ENCODE results near the gene SEMA3E. TPM values are rescaled to one million over a fixed set of nuclear protein-coding genes. Genes with fewer than 3 reads are reported as not detected.
"Not testable (repeated sequence)": the region's sequence is repeated elsewhere in the genome, so short reads cannot be mapped to it uniquely, and the experiment has no call there.

Gene SEMA3E
- total RNA-seq (2014; rRNA removed; shearing (Covaris generic); ENCODE audit: low replicate concordance), result 1.5 TPM in 1 of 2 replicates, not detected in the other

DNA sequence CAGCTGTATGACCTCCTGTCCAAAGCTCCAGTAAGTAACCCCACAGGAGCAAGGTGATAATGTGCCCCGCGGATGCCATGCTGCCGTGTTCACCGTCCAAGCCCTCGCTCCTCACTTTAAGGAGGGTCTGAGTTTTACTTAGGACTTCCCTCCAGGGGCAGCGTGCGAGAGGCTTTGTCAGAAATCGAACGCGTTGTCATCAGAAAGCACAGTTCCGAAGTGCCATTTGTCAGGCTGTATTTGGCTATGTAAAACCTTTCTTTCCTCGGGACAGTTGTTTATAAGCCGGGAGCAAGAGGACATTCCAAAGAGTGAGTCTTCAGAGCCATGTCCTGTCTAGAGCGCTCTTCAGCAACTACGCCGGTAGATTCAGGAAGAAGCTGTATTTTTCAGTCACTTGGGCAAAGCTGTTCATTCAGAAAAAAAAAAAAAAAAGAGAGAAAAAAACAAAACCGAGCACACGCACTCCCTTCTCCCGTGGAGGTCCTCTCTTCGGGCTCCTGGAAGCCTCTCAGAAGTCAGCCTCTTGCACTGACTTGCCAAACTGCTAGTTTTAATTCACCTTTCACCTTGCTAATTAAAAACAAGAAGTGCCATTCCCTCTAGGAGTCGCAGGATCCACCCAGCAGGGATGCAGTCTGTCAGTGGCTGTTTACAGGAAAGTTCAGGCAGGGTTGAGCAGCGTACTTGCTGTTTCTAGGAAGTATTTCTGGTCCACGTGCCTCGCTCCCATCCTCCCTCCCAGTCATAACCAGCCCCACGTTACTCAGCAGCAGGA is at the start of gene SEMA3E:
TSS of gene SEMA3E (minus strand) at position 676 of the 778 bp plus-strand sequence.
- H3K27me3 ChIP-seq, result no peaks in the 10 kb centered on the region
- no peaks in the 10 kb centered on the region for H3K9me3 ChIP-seq
- peak within 1 kb of the TSS; percentile 48 for H3K4me3 ChIP-seq
- H3K36me3 ChIP-seq, result no peaks in the 10 kb centered on the region
- DNase-seq, result peak; percentile 4

DNA sequence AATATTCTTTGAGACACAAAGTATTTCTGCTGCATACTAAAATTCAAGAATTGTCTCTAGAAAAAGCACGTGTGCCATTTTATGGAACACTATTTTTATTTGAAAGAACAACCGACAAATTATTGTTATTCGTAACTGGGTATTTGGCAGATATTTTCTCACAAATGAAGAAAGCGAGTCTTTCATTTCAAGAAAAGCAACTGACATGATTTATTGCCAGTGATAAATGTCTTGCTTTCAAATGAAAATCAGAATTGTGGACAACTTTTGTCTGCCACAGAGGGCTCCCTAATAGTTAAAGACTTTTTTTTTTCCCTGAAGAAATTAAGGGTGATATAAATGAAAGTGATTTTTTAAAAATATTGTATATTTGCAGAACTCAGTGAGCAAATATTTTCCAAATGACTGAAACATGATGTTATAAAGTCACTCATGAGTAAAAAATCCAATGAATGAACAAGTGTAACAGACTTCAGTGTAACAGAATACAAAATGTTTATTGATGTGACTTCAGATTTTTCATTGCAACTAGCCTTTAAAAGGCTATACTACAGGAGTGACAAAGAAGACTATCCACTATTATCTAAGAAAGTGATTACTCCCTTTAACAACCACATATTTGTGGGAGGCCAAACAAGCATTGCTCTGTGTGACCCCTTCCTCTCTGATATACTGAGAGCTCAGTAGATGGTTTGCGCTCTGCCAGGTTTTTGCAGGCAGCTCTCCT is 49.0 kb upstream of the SEMA3E start:
- no peak overlapping the region for H3K4me3 ChIP-seq
- no peaks in the 10 kb centered on the region for H3K27me3 ChIP-seq
- no peaks in the 10 kb centered on the region for H3K9me3 ChIP-seq
- no peak for DNase-seq
- H3K36me3 ChIP-seq, result no peaks in the 10 kb centered on the region

DNA sequence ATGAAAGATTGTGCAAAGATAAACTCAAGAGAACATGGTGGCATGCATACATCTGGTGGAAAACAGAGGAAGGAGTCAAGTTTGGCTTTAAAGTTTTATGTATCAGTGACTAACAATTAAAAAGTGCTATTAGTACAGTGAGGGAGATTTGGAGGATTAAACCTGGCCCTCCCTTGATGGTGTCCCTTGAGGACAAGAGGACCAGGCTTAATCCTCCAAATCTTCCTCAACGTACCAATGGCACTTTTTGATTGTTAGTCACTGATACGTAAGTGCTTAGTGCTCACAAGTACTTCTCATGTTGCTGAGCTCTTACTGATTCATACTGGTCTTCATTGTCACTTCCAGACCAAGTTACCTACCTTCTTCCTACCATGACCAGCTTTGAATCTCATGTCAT is 47.2 kb upstream of the SEMA3E start:
- no peak for DNase-seq
- Histone ChIP-seq H3K27me3 (no peaks in the 10 kb centered on the region), H3K9me3 (no peaks in the 10 kb centered on the region), H3K36me3 (no peaks in the 10 kb centered on the region), H3K4me3 (no peak overlapping the region)

DNA sequence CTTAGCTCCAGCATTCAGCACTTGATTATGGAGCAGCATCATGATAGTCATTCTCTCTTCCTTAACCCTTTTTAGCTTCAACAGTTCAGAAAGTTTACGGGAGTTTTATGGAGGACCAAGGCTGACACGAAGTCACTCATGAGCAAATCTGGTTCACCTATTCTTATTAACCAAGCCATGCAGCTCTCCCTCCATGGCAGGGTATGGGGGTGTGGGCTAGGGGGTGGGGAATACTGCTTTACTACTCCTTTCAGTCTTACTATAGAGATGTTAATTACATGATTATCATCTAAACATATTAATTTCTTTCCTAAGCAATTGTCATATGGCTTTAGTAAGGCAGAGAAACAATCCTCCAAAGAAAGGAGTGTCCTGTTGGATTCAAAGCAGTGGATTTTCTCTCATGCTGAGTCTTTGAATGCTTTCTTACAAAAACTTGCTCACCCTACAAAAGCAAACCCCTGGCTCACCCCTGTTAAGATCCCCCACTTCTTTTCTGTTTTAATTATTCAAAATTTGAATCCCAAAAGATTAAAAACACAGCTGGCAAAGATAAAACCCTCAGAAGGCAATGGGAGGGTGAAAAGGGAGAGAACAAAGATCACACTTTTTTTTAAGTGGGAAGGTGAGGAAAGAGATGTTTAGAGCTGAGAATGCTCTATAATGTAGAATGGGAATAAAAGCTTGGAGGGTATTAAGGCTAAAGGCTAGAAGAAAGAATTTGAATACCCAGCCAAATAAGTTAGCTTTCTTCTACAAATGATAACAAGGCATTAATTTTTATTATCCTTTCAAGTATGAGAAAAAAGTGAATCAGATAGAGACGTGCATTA is 46.4 kb upstream of the SEMA3E start:
- no peaks in the 10 kb centered on the region for H3K9me3 ChIP-seq
- DNase-seq, result no peak
- H3K27me3 ChIP-seq, result no peaks in the 10 kb centered on the region
- no peaks in the 10 kb centered on the region for H3K36me3 ChIP-seq
- no peak overlapping the region for H3K4me3 ChIP-seq

DNA sequence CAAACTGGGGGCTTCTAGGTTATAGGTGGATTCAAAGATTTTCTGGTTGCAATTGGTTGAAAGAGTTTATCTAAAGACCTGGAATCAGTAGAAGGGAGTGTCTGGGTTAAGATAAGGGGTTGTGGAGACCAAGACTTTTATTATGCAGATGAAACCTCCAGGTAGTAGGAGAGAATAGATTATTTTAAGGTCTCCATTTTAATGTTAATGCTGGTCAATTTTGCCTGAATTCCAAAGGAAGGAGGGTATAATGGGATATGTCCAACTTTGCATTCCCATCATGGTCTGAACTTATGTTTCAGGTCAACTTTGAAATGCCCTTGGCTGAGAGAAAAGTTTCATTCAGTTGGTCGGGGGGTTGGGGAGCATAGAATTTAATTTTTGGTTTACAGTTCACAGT is 44.3 kb upstream of the SEMA3E start:
- Histone ChIP-seq H3K27me3 (no peaks in the 10 kb centered on the region), H3K36me3 (no peaks in the 10 kb centered on the region), H3K4me3 (no peak overlapping the region), H3K9me3 (no peaks in the 10 kb centered on the region)
- DNase-seq, result no peak

DNA sequence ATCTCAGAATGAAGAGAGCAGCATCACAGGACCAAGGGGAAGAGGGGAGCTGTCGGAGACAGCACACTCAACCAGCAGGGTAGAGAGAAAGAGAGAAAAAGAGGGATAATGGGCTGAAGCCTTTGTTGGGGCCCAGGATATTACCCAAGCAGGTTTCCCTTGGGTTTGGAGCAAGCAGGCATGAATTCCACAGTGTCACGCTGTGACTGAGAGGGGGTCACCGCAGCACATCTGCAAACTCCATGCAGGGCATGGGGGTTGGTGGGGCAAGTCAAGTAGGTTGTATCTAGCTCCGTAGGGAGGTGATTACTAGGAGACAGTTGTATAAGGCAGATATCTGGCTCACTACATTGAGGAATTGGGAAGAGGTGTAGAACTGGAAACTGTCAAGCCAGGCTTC is 42.2 kb upstream of the SEMA3E start:
- Histone ChIP-seq H3K27me3 (no peaks in the 10 kb centered on the region), H3K36me3 (no peaks in the 10 kb centered on the region), H3K4me3 (no peak overlapping the region), H3K9me3 (no peaks in the 10 kb centered on the region)
- no peak for DNase-seq

DNA sequence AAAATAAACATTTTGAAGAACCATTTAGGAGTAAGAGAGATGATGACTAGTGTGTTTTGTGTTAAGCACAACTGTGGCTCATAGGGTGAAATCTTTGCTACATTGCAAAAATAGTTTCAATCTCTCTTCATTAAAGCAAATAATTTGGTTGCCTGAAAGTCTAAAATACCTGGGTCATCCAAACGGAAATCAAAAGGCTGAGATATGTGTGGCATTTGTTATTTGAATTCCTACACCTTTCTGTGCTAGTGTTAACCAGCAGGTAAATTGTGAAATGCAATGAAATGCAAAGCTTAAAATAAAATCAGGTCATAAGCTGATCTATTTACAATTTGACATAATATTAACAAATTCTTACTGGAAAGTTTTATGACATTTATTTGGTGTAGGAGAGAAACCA is 40.9 kb upstream of the SEMA3E start:
- H3K27me3 ChIP-seq, result no peaks in the 10 kb centered on the region
- H3K36me3 ChIP-seq, result no peaks in the 10 kb centered on the region
- no peak for DNase-seq
- no peak overlapping the region for H3K4me3 ChIP-seq
- H3K9me3 ChIP-seq, result no peaks in the 10 kb centered on the region

DNA sequence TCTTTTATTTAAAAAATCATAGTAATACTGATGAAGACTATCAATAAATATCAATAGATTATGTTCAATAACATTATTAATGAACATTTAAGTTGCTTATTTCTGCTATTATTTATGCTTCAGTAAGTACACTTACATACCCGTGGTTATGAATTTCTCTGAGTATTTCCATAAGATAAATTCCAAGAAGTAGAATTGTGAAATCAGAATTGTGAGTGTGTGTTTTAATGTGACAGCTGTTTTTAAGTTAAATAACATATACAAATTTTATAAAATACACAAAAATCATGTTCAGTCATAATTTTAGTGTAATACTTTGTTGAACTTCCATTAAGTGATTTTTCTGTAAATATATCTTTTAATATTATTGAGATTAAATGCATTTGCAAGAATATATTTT is 37.5 kb upstream of the SEMA3E start:
- DNase-seq, result no peak
- Histone ChIP-seq H3K4me3 (no peak overlapping the region), H3K27me3 (no peaks in the 10 kb centered on the region), H3K9me3 (no peaks in the 10 kb centered on the region), H3K36me3 (no peaks in the 10 kb centered on the region)

DNA sequence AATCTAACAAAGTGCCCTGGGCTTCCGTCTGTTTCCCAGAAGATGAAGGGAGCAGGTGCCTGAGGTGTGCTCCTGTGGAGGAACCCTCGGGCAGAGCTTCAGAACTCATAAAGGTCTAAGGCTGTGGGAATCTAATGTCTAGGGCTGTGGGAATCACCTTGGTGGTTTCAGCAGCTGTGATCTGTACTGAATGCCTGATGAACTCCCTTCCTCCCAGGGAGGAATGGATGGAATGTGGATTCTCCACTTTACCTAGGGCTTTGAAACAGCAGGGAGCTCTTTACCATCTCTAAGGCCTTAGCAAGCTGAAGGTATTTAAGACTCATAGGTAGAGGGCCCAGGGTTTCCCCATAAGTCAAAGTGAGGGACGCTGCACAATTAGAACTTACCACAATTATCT is 36.0 kb upstream of the SEMA3E start:
- H3K36me3 ChIP-seq, result no peaks in the 10 kb centered on the region
- H3K27me3 ChIP-seq, result no peaks in the 10 kb centered on the region
- no peak for DNase-seq
- no peak overlapping the region for H3K4me3 ChIP-seq
- H3K9me3 ChIP-seq, result no peaks in the 10 kb centered on the region

DNA sequence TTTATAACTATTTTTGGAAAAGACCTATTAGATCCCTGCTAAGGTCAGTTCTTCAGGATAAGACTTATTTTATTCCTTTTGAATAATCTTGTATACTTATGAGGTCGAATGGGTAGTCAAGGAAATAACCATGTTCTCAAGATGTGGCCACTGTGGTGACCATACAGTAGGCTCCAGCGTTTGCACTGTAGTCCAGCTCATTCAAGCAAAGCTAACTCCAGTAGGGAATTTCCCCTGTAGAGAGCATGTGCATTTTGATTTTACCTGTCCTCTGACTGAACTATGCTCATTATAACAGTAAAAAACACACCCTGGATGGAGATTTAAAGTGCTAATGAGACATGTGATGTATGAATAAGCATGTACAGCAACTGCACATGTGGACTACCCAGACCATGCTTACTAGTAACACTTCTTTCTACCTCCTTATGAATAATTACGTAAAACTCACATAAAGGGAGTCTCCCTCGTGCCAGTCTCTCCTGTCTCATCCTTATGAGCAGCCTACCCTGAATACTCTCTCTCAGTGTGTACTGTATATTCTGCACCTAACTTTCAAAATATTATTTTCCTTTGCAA is 32.4 kb upstream of the SEMA3E start:
- DNase-seq, result no peak
- Histone ChIP-seq H3K9me3 (no peaks in the 10 kb centered on the region), H3K27me3 (no peaks in the 10 kb centered on the region), H3K36me3 (no peaks in the 10 kb centered on the region), H3K4me3 (no peak overlapping the region)

DNA sequence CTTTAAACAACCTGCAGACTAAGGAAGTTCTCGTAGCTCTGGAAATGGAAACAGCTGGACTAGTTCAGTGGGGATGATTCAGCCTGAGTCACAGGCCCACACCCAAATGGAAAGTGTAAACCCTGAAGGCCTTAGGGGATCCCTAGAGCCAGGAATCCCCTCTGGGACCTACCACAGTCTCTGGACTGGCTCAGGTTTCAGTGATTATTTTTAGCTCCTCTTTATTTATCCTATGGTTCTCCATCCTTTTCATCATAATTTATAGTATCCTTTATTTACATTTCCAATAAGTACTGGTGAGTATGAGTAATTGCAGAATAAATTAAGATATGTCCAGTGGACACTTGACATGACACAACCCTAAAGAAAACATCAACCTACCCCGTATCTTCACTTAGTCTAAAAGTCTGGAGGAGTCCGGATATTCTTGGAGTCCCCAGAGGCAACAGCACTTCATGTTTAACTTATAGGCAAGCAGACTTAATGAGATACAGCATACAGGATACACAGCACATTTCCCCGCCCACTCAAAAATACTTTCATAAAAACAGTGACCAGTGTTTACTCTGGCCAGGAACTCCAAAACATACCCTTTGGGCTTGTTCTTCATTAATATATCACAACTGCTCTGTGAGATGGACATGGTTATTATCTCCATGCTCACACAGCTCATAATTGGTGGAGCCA is 28.4 kb upstream of the SEMA3E start:
- Histone ChIP-seq H3K27me3 (no peaks in the 10 kb centered on the region), H3K36me3 (no peaks in the 10 kb centered on the region), H3K4me3 (no peak overlapping the region), H3K9me3 (no peaks in the 10 kb centered on the region)
- DNase-seq, result peak; percentile 89

DNA sequence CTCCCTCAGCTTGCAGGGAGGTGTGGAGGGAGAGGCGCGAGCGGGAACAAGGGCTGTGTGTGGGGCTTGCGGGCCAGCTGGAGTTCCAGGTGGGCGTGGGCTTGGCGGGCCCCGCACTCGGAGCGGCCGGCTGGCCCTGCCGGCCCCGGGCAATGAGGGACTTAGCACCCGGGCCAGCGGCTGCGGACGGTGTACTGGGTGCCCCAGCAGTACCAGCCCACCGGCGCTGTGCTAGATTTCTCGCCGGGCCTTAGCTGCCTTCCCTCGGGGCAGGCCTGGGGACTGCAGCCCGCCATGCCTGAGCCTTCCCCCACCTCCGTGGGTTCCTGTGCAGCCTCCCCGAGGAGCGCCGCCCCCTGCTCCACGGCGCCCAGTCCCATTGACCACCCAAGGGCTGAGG is 24.4 kb upstream of the SEMA3E start:
- H3K4me3 ChIP-seq, DNase-seq, H3K9me3 ChIP-seq, H3K27me3 ChIP-seq, H3K36me3 ChIP-seq: not testable (repeated sequence)

DNA sequence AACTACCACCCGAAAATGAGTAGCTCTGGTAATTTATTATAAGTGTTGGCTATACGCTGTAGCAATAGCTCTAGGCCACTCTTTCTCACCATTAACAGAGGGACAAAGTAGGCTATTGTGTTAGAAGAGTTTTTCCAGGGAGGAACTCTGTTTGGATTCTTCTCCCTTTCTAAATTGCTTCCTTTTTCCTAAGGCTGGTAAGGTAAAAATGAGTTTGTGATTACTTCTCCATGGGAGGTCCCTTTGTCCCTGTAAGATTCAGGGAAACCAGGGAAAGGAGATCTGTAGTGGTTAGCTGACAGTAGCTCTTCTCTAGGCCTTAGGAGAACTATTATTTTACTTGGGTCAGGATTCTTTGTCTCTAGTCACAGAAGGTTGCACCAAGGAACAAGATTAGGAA is 23.2 kb upstream of the SEMA3E start:
- no peak for DNase-seq
- no peak overlapping the region for H3K4me3 ChIP-seq
- no peaks in the 10 kb centered on the region for H3K9me3 ChIP-seq
- H3K36me3 ChIP-seq, result no peaks in the 10 kb centered on the region
- H3K27me3 ChIP-seq, result no peaks in the 10 kb centered on the region

DNA sequence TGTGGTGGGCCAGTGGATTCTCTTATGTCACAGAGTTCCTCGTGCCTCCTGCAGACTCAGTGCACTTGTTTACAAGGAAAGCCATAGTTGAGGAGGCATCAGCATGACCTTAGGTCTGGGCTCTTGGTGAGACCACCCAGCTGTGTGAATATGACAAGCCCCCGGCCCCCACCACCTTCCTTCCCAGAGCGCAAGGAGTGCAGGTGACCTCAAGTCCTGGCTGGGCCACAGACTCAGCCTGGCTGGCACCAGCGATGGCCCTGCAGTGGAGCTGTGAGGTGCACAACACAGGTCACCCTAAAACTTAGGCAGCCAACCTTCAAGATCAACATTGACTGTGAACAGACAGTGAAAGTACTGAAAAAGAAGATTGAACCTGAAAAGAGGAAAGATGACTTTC is 14.2 kb upstream of the SEMA3E start:
- no peaks in the 10 kb centered on the region for H3K36me3 ChIP-seq
- no peak for DNase-seq
- no peaks in the 10 kb centered on the region for H3K27me3 ChIP-seq
- H3K9me3 ChIP-seq, result no peaks in the 10 kb centered on the region
- no peak overlapping the region for H3K4me3 ChIP-seq

DNA sequence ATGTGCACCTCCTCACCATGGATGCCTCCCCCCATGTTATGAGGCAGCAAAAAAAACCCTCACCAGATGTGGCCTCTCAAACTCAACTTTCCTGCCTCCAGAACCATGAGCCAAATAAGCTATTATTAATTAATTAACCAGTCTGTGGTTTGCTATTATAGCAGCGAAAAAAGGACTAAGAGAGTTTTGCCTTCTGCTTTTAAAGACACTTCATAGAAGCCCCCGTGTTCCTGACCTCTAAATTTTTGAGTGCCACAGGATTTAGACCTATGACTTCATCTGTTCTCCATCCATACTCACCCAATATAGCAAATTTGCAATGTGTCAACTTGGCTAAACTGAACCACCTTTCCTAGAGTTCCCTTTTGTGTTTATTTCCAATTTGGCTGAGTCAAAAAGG is 9.2 kb upstream of the SEMA3E start:
- Histone ChIP-seq H3K9me3 (no peaks in the 10 kb centered on the region), H3K27me3 (no peaks in the 10 kb centered on the region), H3K4me3 (no peak overlapping the region), H3K36me3 (no peaks in the 10 kb centered on the region)
- DNase-seq, result no peak

DNA sequence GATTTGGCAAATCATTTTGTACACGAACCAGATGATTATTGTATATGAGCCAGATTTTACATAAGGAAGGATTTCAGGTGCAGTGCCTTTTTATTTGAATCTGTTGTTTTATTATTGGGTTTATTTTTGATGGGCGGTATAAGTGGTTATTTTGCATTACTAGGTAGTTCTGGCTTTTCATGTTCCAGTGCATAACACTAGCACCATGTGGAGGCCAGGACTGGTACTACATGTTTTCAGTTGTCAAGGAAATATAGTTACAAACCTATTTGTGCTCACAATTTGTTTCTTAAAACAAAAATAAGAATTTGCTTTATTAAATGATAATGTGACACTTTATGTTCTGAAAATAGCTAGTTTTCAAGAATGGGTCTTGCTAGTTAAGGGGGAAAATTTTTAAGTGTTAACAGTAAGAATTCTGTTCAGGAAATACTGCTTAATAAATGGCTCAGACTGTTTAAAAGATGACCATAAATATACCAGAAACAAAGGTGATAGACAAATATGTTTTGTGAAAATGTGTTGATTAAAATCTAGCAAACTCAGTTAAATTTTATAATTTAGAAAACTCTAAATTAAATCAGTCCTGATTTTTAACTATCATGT is 7.1 kb upstream of the SEMA3E start:
- H3K27me3 ChIP-seq, result no peaks in the 10 kb centered on the region
- H3K36me3 ChIP-seq, result no peaks in the 10 kb centered on the region
- no peaks in the 10 kb centered on the region for H3K9me3 ChIP-seq
- DNase-seq, result peak; percentile 3
- no peak overlapping the region for H3K4me3 ChIP-seq

Measured in MG63 (cell line).